Endothelial cell of umbilical vein (primary cell): Measurements from ENCODE around the gene RNASE8. TPM values are rescaled to one million over a fixed set of nuclear protein-coding genes. Genes with fewer than 3 reads are reported as not detected.
"Not testable (repeated sequence)": the region's sequence is repeated elsewhere in the genome, so short reads cannot be mapped to it uniquely, and the experiment has no call there.

Source experiments
- BruUV-seq: library from RNA; stranded (reverse); fragments of 400-500 nt; replicated peaks from 2 replicates; lab custom pipeline; 2021; lab: Mats Ljungman, UMichigan
- CTCF ChIA-PET: fragments of 300-600, 350-600 bp; sonication (Branson Sonifier 250); formaldehyde crosslinking; loops from one replicate; lab custom pipeline; 2021; ENCODE audit warnings: antibody characterized with exemption, inconsistent platforms; lab: Charles Lee
- POLR2A ChIA-PET: fragments of 300-600, 350-600 bp; sonication (Branson Sonifier 250); formaldehyde crosslinking; loops from one replicate; lab custom pipeline; 2021; ENCODE audit warnings: antibody characterized with exemption, inconsistent platforms; lab: Charles Lee
- DNase-seq: peaks from one replicate; pipeline ENCODE4 v3.0.0-alpha.2; 2011; ENCODE audit warnings: low read depth, low spot score
- FAIRE-seq: peaks from 2 replicates; lab custom pipeline; 2011; peaks lifted over from hg19 to GRCh38; lab: Jason Lieb, UNC
- H2AFZ ChIP-seq: 2 replicates; pipeline ENCODE4 v1.6.0; 2012; ENCODE audit warnings: low read depth, low read length, control low read depth, inconsistent platforms
- H3K27ac ChIP-seq: 2 replicates; pipeline ENCODE4 v1.5.1; 2011; ENCODE audit warnings: low read depth, mild to moderate bottlenecking, control low read depth, low read length, moderate library complexity; ENCODE audit not compliant: insufficient read depth
- H3K27me3 ChIP-seq, 2 experiments: 2 replicates each; pipeline versions ENCODE4 v1.6.0 to v1.6.1; 2011; ENCODE audit warnings: low read length in 2 of 2, mixed read lengths in 1 of 2; ENCODE audit not compliant: control insufficient read depth in 2 of 2, insufficient read depth in 2 of 2
- H3K36me3 ChIP-seq, 2 experiments: 2 replicates in 1 of 2; 3 replicates in 1 of 2; pipeline ENCODE4 v1.5.1; 2011; ENCODE audit warnings: low read length in 2 of 2, mild to moderate bottlenecking in 1 of 2, moderate library complexity in 1 of 2; ENCODE audit not compliant: control insufficient read depth in 2 of 2, insufficient read depth in 2 of 2; ENCODE audit errors: extremely low read depth in 1 of 2
- H3K4me1 ChIP-seq: 3 replicates; pipeline ENCODE4 v1.5.1; 2011; ENCODE audit warnings: mild to moderate bottlenecking, low read length; ENCODE audit not compliant: control insufficient read depth, insufficient read depth; ENCODE audit errors: extremely low read depth
- H3K4me2 ChIP-seq: 2 replicates; pipeline ENCODE4 v1.6.1; 2011; ENCODE audit warnings: low read length, control low read depth, mixed read lengths; ENCODE audit not compliant: insufficient read depth
- H3K4me3 ChIP-seq, 3 experiments: fragments of 200-600 bp in 1 of 3; sonication (generic), shearing (Covaris generic) in 1 of 3; replicated peaks in 1 of 3; 2 replicates each; pipeline ENCODE4 v1.5.1; 2011 to 2016; ENCODE audit warnings: control low read depth in 3 of 3, low read length in 3 of 3, mild to moderate bottlenecking in 2 of 3, inconsistent platforms in 1 of 3, low read depth in 1 of 3, moderate library complexity in 1 of 3; ENCODE audit not compliant: insufficient read depth in 1 of 3
- H3K79me2 ChIP-seq: 2 replicates; pipeline ENCODE4 v1.6.0; 2012; ENCODE audit warnings: low read length, inconsistent platforms; ENCODE audit not compliant: control insufficient read depth, insufficient read depth
- H3K9ac ChIP-seq: replicated peaks from 2 replicates; pipeline ENCODE3; 2011; ENCODE audit warnings: low read length, control low read depth; ENCODE audit not compliant: insufficient read depth; ENCODE audit errors: extremely low read depth
- H3K9me1 ChIP-seq: replicated peaks from 3 replicates; pipeline ENCODE4 v1.6.0; 2011; ENCODE audit warnings: mild to moderate bottlenecking, low read length; ENCODE audit not compliant: control insufficient read depth, insufficient read depth; ENCODE audit errors: extremely low read depth
- H3K9me3 ChIP-seq: replicated peaks from 2 replicates; pipeline ENCODE4 v1.5.1; 2012; ENCODE audit warnings: low read length, inconsistent platforms; ENCODE audit not compliant: control insufficient read depth, insufficient read depth
- H4K20me1 ChIP-seq: replicated peaks from 2 replicates; pipeline ENCODE3; 2011; ENCODE audit warnings: mild to moderate bottlenecking, low read length; ENCODE audit not compliant: control insufficient read depth, insufficient read depth; ENCODE audit errors: extremely low read depth
- EZH2 ChIP-seq: IDR thresholded peaks from 2 replicates; pipeline ENCODE4 v1.6.1; 2012; ENCODE audit warnings: borderline replicate concordance, low read depth, mild to moderate bottlenecking, moderate library complexity, low read length, inconsistent platforms; ENCODE audit not compliant: severe bottlenecking
- MAX ChIP-seq: IDR thresholded peaks from 2 replicates; pipeline ENCODE4 v1.6.1; 2011; ENCODE audit not compliant: insufficient read depth, insufficient read length
- MYC ChIP-seq: IDR thresholded peaks from one replicate; pipeline ENCODE4 v1.6.1; 2011; ENCODE audit warnings: mild to moderate bottlenecking, low read depth, low read length
- dilution Hi-C: fragments of 300-500 bp; cut with MboI; formaldehyde crosslinking; loops from one replicate; pipeline ENCODE4 v1.15.0; 2019; ENCODE audit warnings: low sequenced_read_pairs; ENCODE audit not compliant: extremely low pct_ligation_motif_present
- intact Hi-C: fragments of 100-400 bp; cut with micrococcal nuclease; formaldehyde crosslinking; loops from one replicate; pipeline ENCODE4 v1.10.0; 2022
- polyA plus RNA-seq, 4 experiments: library from polyadenylated mRNA; depleted of rRNA in 3 of 4; stranded (reverse) in 3 of 4; unstranded in 1 of 4; fragments of >200 nt; gene quantifications; 2 replicates each; pipeline versions ENCODE4 v1.2.1 to v1.2.3, GENCODE V29; 2011 to 2012; ENCODE audit warnings: missing spikeins in 1 of 4
- total RNA-seq: library from RNA; stranded (reverse); gene quantifications from 2 replicates; pipeline ENCODE4 v1.2.3, GENCODE V29; 2021

RNASE8 gene
- total and polyA plus RNA-seq, 2 donors (not counting 3 experiments of a cell fraction or from before 2014, with no cell fraction given) = not detected

GRCh38 chr14:21040370-21040925, 17.2 kb upstream of the RNASE8 start:
- FAIRE-seq (no peak), DNase-seq (no peak)
- H3K27me3 ChIP-seq = peaks cover 12 to 13% of the 10 kb centered on the region in 2 experiments
- ChIA-PET CTCF (interaction anchor here (0.6 to 7.0 kb wide), 22 partner anchors 9 to 375 kb away, joined by 3 to 214 read pairs (median 4); partner anchors contain the start of genes RNASE8 and SLC39A2), POLR2A (no interaction called here)
- TF ChIP-seq MYC (no peak), EZH2 (peak; percentile 5), MAX (no peak)
- H3K4me3 ChIP-seq = no peak overlapping the region
- no peaks in the 10 kb centered on the region for H3K36me3 ChIP-seq
- no peaks in the 10 kb centered on the region for H3K9me1 ChIP-seq
- no TSS peak for BruUV-seq
- no peaks in the 10 kb centered on the region for H3K9me3 ChIP-seq
- H3K79me2 ChIP-seq = no peaks in the 10 kb centered on the region
- no peak overlapping the region for H3K9ac ChIP-seq
- intact Hi-C loops (loop anchor here (1.0 to 2.0 kb wide), 2 partner anchors 26 to 184 kb away; no protein-coding TSS in a partner anchor), dilution Hi-C loops (no loop called here)
- H3K27ac ChIP-seq = no peak overlapping the region
- no peaks in the 10 kb centered on the region for H4K20me1 ChIP-seq
- no peak overlapping the region for H3K4me2 ChIP-seq
- H2AFZ ChIP-seq = no peak overlapping the region
- peaks cover 4% of the 10 kb centered on the region for H3K4me1 ChIP-seq

- dilution Hi-C loops = not testable (repeated sequence)
Observed at GRCh38 chr14:21040941-21041340, 16.7 kb upstream of the RNASE8 start.

More at GRCh38 chr14:21040941-21041340, 16.7 kb upstream of the RNASE8 start:
- H3K9me1 ChIP-seq, BruUV-seq, H3K4me1 ChIP-seq, H3K27ac ChIP-seq, H3K9me3 ChIP-seq, H3K9ac ChIP-seq, H3K36me3 ChIP-seq, H2AFZ ChIP-seq, DNase-seq, H4K20me1 ChIP-seq, H3K79me2 ChIP-seq, H3K4me3 ChIP-seq, H3K4me2 ChIP-seq, POLR2A ChIA-PET: not testable (repeated sequence)
- FAIRE-seq = peak; percentile 24
- intact Hi-C loops = loop anchor here (1.0 to 2.0 kb wide), 2 partner anchors 27 to 184 kb away; no protein-coding TSS in a partner anchor
- peaks cover 10 to 16% of the 10 kb centered on the region in 2 experiments for H3K27me3 ChIP-seq
- CTCF ChIA-PET = interaction anchor here (0.7 to 7.0 kb wide), 13 partner anchors 13 to 183 kb away, joined by 3 to 214 read pairs (median 5); partner anchors contain the start of genes RNASE8 and SLC39A2
